ENCODE data around the gene CCT7.
"Not testable (repeated sequence)": the region's sequence is repeated elsewhere in the genome, so short reads cannot be mapped to it uniquely, and the experiment has no call there.

CCT7 gene

DNA sequence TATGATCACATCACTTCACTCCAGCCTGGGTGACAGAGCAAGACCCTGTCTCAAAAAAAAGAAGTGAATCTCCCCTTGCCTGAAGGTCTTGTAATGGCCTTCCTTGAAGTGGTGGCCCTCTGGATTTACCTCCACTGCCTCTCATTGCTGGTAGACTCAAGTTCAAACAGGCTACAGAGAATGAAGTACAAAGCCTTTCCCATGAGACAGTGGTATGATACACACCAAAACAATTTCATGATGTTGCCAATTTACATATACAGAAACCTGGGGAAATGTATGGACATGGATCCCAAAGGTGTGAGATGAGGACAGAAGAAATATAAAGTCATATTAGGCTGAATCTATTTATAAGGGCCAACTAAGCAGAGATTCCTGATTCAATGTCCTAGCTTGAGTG is 36.5 kb upstream of the CCT7 start:
- no peaks in the 10 kb centered on the region for H3K36me3 ChIP-seq (ENCODE audit: control insufficient read depth in 2 of 2, insufficient read depth in 1 of 2, low read length in 2 of 2)
- H3K27ac ChIP-seq (ENCODE audit: extremely low read depth, low read depth, low read length) = no peak overlapping the region
- H3K4me1 ChIP-seq (ENCODE audit: control insufficient read depth, insufficient read depth, low read length) = no peaks in the 10 kb centered on the region
- ChIA-PET CTCF (interaction anchor here (1.8 kb wide), 1 partner anchor 20 kb away, joined by 9 read pairs; no protein-coding TSS in a partner anchor), POLR2A (interaction anchor here (0.7 kb wide), 1 partner anchor 13 kb away, joined by 4 read pairs; no protein-coding TSS in a partner anchor)
- no peaks in the 10 kb centered on the region for H3K9me3 ChIP-seq (ENCODE audit: control insufficient read depth, insufficient read depth, low read depth, low read length)
- TF ChIP-seq ZNF146 (tag by site-specific recombination; IDR thresholded peaks at IDR 0.05) (no peak), GLIS1 (tag by site-specific recombination; IDR thresholded peaks at IDR 0.05) (no peak), ZNF132 (tag by site-specific recombination; IDR thresholded peaks at IDR 0.05; ENCODE audit: borderline replicate concordance) (no peak), ZNF600 (tag by site-specific recombination; IDR thresholded peaks at IDR 0.05) (no peak), ZNF670 (tag by site-specific recombination; IDR thresholded peaks at IDR 0.05; ENCODE audit: low read depth) (no peak), FEZF1 (tag by site-specific recombination; IDR thresholded peaks at IDR 0.05) (no peak), GLI2 (tag by site-specific recombination; IDR thresholded peaks at IDR 0.05; ENCODE audit: borderline replicate concordance, low read depth) (no peak), ZNF211 (tag by site-specific recombination; IDR thresholded peaks at IDR 0.05; ENCODE audit: low read depth) (no peak), ZNF830 (tag by site-specific recombination; IDR thresholded peaks at IDR 0.05; ENCODE audit: low read depth) (no peak), ZNF585B (tag by site-specific recombination; IDR thresholded peaks at IDR 0.05) (no peak), OSR2 (tag by site-specific recombination; IDR thresholded peaks at IDR 0.05) (no peak), ZNF791 (tag by site-specific recombination; IDR thresholded peaks at IDR 0.05) (no peak), ZBTB17 (tag by site-specific recombination; IDR thresholded peaks at IDR 0.05) (no peak), ZSCAN30 (tag by site-specific recombination; IDR thresholded peaks at IDR 0.05) (no peak), ZNF302 (tag by site-specific recombination; IDR thresholded peaks at IDR 0.05; ENCODE audit: low read depth) (no peak)
- TF ChIP-seq, protein P1, sequence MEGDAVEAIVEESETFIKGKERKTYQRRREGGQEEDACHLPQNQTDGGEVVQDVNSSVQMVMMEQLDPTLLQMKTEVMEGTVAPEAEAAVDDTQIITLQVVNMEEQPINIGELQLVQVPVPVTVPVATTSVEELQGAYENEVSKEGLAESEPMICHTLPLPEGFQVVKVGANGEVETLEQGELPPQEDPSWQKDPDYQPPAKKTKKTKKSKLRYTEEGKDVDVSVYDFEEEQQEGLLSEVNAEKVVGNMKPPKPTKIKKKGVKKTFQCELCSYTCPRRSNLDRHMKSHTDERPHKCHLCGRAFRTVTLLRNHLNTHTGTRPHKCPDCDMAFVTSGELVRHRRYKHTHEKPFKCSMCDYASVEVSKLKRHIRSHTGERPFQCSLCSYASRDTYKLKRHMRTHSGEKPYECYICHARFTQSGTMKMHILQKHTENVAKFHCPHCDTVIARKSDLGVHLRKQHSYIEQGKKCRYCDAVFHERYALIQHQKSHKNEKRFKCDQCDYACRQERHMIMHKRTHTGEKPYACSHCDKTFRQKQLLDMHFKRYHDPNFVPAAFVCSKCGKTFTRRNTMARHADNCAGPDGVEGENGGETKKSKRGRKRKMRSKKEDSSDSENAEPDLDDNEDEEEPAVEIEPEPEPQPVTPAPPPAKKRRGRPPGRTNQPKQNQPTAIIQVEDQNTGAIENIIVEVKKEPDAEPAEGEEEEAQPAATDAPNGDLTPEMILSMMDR (tag by site-specific recombination; IDR thresholded peaks at IDR 0.05) = no peak
- TF ChIP-seq, protein P2, sequence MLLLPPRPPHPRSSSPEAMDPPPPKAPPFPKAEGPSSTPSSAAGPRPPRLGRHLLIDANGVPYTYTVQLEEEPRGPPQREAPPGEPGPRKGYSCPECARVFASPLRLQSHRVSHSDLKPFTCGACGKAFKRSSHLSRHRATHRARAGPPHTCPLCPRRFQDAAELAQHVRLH (tag by site-specific recombination; IDR thresholded peaks at IDR 0.05) = no peak
- TF ChIP-seq, protein P3, sequence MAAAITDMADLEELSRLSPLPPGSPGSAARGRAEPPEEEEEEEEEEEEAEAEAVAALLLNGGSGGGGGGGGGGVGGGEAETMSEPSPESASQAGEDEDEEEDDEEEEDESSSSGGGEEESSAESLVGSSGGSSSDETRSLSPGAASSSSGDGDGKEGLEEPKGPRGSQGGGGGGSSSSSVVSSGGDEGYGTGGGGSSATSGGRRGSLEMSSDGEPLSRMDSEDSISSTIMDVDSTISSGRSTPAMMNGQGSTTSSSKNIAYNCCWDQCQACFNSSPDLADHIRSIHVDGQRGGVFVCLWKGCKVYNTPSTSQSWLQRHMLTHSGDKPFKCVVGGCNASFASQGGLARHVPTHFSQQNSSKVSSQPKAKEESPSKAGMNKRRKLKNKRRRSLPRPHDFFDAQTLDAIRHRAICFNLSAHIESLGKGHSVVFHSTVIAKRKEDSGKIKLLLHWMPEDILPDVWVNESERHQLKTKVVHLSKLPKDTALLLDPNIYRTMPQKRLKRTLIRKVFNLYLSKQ (tag by site-specific recombination; IDR thresholded peaks at IDR 0.05; ENCODE audit: borderline replicate concordance) = no peak
- no peak overlapping the region for H3K4me3 ChIP-seq (ENCODE audit: low read depth, low read length)

DNA sequence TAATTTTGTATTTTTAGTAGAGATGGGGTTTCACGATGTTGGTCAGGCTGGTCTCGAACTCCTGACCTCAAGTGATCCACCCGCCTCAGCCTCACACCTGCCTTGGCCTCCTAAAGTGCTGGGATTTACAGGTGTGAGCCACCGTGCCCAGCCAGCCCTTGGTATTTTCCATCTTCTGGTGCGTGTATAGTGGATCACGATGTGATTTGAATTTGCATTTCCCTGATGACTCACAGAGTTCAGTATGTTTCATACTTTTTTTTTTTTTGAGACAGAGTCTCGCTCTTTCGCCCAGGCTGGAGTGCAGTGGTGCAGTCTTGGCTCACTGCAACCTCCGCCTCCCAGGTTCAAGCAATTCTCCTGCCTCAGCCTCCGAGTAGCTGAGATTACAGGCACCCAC is 33.8 kb upstream of the CCT7 start:
- CTCF ChIA-PET = interaction anchor here (0.6 to 0.9 kb wide), 3 partner anchors 20 to 1176 kb away, joined by 3 to 4 read pairs (median 3); no protein-coding TSS in a partner anchor
- H3K4me1 ChIP-seq (ENCODE audit: control insufficient read depth, insufficient read depth, low read length); POLR2A ChIA-PET: not testable (repeated sequence)

More for the DNA sequence above, 33.8 kb upstream of the CCT7 start:
- not testable (repeated sequence) for H3K27ac ChIP-seq (ENCODE audit: extremely low read depth, low read depth, low read length); H3K36me3 ChIP-seq (ENCODE audit: control insufficient read depth in 2 of 2, insufficient read depth in 1 of 2, low read length in 2 of 2); H3K4me3 ChIP-seq (ENCODE audit: low read depth, low read length); H3K9me3 ChIP-seq (ENCODE audit: control insufficient read depth, insufficient read depth, low read depth, low read length)

Measured in HEK293 (cell line).